ENCODE results near the gene SCARB1.

The SCARB1 gene

DNA sequence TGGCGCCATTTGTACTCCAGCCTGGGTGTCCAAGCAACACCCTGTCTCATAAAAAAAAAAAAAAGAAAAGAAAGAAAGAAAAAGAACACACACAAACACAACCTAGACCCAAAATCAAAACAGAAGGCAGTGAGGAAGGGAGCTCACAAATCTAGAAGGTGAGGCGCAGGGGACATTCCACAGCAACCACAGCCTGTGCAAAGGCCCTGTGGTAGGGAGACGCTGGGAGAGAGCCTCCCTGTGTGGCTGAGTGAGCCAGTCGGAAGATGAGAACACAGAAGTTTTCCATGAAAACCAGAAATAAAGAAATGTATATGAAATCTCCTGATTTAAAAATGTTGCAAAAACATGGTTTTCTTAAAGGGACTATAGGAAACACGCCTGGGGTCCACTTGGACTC, 44.6 kb downstream of the SCARB1 start:
- DNase-seq, result no peak

DNA sequence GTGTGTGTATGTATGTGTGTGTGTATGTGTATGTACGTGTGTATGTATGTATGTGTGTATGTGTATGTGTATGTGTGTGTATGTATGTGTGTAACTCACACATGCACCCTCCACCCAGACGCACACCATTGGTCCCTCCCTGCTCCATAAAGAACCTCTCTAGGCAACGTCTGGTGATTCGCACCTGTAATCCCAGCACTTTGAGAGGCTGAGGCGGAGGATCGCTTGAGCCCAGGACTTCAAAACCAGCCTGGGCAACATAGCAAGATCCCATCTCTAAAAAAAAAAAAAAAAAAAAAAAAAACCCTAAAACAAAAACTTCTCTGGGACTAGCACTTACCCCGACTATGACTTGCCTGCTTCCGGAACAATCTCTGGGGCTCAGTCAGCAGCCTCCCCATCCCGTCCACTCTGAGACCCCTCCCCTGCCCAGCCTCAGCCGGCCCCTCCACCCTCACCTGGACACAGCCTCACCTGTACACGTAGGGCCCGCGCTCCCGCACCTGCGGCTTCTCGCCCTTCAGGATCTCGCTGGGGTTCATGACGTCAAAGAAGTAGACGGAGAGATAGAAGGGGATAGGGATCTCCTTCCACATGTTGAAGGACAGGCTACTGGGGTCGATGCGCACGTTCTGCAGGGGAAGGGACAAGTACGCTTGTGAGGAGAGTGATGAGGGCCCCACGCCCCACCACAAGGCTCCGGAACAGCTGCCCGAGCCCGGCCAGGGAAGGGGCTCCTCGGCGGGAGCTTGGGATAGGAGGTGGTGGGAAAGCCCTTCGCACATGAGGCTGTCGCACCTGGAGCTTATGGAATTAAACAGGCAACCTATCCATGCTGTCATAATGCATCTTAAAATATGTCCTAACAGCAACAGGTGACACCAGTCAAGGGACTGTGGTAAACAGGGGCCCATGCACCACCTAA, 46.3 kb downstream of the SCARB1 start:
- no peak for DNase-seq

DNA sequence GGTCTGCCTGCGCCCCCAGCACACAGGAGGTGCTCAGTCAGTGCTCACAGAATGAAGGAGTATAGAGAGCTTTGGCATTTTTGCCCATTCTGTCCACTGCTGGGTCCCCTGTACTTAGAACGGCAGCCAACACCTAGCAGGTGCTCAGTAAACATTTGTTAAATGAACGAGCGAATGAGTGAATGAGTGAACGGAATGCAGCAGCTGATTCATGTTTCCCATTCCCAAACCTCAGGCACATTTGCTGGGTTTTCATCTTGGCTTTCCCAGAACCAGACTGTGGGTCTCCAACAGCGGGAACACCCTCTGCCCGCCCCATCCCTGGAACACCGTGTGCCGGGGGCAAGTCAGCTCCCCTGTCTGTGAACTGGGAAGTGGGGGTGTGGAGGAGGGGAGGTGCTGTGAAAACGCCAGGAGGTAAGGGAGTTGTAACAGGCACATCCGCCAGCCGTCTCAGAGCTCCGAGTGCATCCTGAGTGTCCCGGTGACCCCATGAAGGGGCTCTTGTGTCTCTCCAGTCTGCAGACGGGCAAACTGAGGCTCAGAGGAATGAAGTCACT, 47.3 kb downstream of the SCARB1 start:
- no peak for DNase-seq

DNA sequence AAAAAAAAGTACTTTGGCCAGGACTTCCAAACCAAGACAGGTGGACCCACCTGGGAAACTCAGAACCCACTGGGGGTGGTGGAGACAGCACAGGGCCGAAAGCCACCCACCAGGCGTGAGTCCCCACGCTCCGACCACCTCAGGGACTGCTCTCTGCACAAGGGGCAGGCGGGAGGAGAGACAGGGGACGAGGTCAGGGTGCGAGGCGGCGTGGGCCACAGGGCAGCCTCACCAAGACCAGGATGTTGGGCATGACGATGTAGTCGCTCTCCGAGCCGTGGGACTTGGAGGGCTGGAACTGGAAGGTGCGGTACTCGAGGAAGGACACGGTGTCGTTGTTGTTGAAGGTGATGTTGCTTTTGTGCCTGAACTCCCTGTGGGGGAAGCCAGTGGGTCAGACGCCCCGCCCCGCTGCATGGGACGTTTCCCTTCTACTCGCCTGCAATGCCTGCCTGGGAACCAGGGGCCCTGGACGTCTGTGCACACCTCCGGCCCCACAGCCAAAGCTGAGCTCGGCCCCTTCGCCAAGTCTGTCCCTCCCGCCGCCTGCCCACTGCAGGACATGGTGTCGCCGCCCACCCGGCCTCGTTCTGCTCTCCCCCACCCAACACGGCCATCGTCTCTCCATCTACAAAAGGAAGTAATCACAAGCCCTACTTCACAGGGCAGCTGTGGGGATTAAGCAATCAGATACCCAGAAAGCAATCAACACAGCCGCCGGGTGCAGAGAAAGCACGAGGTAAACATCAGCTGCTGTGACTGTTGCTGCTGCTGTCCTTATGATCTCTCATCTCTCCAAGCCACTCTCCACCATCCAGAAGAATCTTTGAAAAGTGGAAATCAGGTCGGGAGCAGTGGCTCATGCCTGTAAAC, 48.7 kb downstream of the SCARB1 start:
- DNase-seq, result no peak

DNA sequence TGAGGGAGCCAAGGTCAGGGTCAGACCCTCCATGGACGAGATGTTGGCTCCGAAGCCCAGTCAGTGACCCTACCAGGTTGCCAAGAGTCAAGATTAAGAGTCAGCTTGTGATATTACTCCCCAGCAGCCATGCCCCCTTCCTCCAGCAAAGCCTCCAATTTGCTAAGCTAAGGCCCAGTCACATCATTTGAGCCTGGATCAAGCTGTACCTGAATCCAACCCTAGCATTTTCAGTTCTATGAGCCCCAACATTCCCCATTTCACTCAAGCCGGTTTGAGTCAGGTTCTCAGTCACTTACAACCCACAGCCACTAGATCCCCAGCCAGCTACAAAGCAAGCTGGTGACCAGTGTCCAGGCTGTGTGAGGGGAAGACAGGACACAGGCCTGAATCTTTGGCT, 49.9 kb downstream of the SCARB1 start:
- no peak for DNase-seq

DNA sequence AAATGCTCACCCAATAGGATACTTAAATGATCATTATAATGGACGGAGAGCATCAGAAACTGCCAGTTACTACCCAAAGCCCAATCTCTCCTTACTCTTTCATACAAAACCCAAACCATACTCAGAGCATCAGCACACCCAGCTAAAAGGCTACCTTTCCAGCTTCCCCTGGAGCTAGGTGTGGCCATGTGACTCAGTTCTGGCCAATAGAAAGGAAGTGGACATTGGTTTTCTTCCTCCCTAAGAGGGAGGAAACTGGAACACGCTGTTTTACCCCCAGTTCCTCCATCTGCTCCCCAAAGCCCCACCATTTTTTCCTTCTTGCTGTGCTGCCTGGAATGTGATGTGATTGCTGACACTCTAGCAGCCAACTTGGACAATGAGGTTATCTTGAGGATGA, 50.7 kb downstream of the SCARB1 start:
- no peak for DNase-seq

DNA sequence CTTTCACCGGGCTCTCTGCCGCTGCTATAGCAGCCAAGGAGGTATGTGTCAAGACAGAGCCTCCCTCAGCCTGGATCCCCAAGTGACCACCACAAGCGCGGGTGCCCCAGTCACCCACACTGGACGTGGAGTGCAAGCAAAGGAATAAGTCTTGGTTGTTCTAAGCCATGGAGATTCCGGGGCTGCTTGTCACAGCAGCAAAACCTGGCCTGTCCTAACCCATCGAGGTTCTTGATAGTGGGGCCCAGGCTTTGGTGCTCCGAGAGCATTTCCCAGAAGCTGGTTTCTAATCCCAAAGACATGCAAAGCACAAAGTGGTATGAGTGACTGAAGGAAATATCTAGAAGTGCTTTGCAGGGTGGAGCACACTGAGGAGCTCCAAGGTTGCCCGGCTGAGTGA, 51.3 kb downstream of the SCARB1 start:
- DNase-seq, result no peak

DNA sequence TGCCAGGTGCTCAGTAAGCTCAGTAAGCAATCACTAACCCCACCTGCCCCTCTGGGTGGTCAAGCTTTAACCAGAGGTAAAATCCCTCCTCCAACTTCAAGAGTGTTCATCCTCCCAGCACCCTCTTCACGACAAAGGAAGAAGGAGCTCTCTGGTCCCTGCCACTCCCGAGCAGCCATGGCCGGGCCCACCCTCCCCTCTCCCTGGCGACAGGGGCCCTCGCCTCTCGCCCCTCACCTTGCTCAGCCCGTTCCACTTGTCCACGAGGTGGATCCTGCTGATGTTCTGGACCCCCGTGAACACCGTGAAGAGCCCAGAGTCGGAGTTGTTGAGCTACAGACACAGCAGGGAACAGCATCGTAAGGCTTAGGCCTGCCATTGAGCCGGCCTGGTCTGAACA, 52.0 kb downstream of the SCARB1 start:
- no peak for DNase-seq

DNA sequence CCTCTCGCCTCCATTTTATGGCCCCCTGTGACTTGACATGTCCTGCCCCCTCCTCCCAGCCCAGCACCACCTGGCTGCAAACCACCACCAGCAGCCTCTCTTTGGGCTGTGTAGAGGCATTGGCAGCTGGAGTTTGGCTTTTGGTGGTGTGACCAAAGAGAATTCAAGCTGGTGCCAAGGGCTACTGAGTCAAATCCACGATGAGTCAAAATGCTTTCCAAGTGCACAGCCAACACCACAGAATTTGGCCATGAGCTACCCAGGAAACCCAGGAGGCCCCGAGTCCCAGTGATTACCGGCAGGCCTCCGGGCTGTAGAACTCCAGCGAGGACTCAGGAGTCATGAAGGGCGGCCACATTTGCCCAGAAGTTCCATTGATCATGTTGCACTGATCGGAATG, 53.8 kb downstream of the SCARB1 start:
- DNase-seq, result no peak

DNA sequence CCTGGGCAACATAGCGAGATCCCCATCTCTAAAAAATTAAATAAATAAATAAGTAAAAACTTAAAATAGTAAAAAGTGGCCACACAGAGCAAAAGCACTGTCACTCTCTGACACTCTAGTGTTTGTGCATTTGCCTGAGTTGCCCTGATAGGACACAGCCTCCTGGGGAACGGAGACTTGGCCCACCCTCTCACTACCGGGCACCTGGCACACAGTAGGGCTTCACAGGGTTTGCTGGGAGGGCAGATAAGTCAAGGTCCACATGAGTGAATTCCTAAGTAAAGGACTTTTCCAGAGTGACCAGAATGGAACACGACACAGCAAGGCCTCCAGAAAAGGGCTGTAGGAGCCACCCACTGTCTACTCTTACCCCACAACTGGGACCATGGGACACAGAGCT, 54.3 kb downstream of the SCARB1 start:
- no peak for DNase-seq

DNA sequence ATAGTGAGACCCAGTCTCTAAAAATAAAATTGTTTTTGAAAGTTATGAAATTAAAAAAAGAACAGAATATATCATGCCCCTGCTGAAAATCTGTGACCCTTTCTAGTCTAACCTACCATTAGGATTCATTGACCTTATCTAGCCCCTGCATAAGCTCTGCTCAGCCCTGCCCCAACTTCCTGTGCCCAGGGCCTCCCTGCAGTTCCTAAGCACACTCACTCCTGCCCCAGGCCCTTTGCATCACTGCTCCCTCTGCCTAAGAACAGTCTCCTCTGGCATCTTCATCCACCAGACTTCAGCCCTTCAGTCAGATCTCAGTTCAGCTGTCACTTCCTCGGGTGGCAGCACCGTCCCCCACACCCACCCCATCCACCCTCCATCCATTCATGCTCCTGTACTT, 55.4 kb downstream of the SCARB1 start:
- DNase-seq, result no peak

DNA sequence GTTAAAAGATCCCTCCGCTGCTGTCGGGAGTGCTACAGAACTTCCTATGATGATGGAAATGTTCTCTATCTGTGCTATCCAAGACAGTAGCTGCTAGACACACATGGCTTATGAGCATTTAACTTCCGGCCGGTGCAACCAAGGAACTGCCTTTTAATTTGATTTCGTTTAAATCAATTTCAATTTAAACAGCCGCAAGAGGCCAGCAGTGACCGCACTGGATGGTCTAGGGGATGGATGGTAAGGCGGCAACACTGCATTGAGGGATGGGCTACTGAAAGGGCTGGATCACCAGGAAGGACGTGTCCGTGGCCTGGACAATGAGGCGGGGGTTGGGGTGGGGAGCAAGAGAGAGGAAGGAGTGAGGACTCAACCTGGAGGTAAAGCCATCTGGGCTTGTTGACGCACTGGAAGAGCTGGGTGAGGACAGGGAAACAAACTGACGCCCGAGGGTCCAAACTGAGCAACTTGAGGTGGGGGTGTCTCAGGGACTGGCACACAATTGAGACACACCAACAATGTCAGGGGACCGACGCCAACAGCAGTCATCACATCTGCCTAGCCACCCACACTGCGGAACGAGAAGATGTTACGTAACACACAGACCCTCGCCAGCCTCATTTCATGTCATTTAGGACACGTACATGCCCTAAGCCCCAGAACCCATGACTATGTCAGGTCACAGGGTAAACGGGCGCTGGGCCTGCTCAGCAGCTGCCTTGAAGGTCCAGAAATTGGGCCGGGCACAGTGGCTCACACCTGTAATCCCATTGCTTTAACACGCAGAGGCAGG, 57.6 kb downstream of the SCARB1 start:
- no peak for DNase-seq

DNA sequence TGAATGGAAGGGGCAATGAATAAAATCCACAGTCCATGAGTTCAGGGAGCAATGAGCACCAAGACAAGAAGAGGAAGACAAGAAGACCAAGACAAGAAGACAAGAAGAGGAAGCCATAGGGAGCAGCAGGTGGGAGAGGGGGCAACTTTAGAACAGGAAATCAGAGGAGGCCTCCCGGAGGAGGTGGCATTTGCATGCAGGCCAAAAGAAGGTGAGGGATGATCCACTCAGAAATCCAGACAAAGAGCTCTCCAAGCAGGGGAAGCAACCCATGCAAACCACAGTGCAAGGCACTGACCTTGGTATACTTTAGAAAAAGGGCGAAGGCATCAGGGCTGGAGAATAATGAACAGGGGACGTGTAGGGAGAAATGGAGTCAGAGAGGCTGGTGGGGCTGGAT, 58.6 kb downstream of the SCARB1 start:
- no peak for DNase-seq

DNA sequence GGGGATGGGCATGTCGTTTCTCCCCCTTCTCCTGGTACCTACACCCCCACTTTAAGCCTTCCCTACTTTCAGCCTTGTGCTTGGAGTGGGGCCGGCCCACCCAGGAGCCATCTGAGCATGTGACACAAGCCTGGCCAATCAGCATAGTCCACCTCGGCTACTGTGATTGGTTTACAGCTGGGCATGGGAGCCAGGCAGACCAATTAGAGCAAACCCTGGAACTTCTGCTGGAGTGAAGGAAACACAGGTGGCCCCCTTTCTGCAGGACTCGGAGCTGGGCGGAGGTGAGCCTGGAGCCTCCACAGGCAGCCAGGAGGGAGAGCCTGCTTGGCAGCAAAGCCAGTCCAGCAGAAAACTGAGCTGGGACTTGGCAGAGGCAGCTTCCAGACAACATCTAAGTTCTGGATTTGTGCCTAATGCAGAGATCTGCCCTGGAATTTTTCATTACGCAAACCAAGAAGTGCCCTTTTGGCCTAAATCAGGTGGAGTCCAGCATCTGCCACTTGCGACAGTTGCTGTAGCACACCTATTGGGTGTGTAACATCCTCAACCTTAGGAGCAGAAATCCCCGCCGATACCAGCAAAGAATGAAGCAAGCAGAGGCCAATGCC, 59.5 kb downstream of the SCARB1 start:
- no peak for DNase-seq

DNA sequence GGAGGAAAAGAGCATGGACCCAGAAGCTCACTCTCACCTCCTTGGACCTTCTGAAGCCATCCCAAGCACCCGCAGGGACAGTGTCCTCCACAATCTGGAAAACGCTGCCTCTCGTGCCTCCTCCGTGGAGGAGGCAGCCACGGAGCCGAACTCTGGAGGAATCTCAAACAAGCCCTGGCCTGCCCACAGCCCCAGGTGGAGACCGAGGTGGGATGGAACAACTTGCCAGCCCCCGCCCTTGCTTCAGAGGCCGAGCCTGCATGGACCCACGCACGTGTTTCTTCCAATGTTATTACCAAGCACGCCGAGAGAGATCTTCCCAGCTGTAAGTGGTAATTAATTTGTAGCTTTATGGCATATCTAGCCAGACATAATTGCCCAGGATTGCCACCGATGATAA, 61.3 kb downstream of the SCARB1 start:
- no peak for DNase-seq

DNA sequence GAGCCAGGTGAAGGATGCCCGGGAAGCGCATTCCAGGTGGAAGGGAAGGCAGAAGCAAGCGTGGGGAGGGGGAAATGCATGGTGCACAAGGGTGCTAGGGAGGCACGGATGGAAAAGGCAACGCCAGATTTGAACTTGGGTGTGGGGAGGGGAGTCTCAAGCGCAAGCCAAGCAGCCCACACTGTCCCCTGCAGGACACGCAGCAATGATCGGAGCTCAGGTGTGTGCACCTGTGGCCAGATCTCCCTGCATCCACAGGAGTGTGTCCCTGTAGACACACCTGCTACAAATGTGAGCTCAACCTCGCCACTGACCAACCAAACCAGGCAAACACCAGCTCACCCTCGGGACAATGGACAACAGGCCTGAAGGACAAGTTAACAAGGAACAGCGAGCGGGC, 63.2 kb downstream of the SCARB1 start:
- DNase-seq, result no peak

DNA sequence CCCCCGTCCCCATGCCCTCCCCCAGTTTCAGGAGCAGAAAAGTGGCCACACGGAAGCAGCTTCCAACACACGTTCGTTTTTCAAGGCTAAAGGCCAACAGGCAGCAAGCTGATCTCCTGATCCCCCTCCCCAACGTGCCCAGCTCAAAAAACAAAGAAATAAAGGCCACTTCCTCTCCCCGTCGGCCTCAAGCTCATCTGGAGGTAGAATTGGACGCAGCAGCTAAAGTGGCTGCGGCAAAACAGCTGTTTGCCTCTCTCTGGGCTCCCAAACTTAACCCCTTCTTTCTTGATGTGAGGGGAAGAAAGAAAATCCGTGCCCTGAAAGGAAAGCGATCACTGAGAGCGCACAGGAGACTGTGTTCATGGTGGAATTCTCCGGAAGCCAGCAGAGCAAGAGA, 66.3 kb downstream of the SCARB1 start:
- no peak for DNase-seq

DNA sequence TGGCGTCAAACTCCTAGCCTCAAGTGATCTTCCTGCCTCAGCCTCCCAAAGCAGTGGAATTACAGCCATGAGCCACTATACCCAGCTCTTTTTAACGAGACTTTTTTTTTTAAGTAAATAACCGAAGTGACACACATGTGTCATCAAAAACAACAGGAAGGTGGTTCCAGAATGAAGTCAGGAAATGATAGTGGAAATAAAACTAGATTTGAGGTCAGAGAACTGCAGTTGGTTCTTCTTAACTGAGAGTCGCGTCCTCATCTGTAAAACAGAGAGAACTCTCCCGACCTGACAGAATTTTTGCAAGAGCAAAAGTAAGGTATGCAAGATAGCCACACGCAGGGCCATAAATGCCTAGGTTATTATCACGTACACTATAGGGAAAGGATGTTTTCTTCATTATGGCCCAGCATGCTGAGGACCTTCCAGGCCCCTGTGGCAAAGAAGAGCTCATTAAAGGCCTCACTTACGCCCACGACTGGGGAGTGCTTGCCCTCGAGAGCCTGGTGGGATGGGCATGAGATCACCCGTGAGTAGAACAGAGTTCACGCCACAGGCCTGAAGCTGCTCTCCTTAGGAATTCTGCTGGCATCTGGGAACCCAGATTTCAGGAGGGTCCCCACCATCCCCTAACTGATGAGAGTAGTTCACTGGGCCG, 67.2 kb downstream of the SCARB1 start:
- DNase-seq, result no peak

DNA sequence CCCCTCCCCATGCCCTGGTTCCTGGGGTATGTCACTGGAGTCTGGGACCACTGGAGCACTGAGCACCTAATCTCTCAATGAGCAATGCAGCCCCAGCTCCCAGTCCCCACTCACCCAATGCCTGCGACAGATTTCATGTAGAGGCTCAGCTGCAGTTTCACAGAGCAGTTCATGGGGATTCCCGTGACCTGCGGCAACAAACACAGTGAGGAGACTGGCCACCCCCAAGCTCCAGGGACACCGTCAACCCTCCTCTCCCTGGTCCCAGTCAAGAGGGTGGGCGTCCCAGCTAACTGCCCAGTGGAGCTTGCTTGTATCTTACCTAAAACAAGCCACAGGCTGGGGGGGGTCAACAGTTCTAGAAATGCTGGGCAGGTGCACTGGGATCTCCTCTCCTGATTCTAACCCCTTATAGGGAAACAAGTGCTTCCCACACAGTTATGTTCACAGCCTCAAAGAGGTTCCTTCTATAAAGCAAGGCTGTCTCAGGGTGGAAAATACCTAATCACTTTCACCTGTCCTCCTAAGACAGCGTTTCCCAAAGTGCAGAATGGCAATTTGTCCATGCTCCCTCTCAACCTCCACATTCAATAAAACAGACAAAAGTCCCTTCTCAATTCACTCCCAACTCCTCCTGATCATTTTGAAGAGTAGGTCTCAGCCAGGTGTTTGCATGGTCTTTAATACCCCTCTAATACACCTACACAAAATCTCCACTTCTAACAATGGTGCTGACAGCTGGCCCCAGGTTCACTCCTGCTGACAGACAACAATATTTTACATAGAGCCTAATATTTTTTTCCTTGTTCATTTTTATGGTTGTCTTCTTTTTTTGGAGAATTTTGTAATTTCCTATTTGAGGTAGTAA, 68.3 kb downstream of the SCARB1 start:
- DNase-seq, result no peak

DNA sequence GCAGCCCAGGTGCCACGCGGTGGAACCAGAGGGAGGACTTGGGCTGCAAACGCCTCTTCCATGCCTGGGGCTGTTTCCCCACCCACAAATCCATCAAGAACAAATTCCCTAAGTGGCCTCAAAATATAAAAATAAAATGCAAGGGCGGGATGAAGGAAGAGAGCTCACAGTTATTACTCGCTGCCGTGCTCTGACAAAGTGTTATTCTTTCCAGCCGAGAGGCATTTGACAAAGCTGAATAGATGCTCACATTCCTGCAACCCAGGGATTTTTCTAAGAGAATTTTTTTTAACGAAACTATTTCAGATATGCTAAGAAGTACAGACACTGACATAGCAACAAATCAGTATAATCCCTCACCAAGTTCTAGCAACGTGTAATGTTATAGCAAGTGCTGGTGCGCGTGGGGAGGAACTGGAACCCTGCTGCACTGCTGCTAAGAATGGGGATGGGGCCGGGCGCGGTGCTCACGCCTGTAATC, 70.7 kb downstream of the SCARB1 start:
- no peak for DNase-seq

DNA sequence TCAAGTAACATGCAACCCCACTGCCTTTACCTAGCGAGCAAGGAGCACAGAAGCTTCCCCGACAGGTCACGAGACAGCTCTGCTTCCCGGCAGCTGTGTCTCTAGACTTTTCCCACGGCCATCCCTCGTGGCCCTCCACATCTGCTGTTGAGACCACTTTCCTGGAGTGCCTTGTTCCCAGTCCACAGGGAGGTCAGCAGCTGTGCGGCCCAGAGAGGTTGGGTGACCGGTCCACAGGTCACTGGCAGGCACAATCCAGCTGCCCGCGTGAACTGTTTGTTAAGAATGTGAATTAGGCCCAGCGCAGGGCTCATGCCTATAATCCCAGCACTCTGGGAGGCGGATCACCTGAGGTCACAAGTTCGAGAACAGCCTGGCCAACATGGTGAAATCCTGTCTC, 71.5 kb downstream of the SCARB1 start:
- no peak for DNase-seq

Measured in cortex of kidney (tissue), 1 donor.